Measurements from ENCODE around the gene CD83.

- TF ChIP-seq EZH2 (optimal IDR thresholded peaks at IDR 0.05; ENCODE audit: low read depth, low read length) (no peak), CTCF (IDR thresholded peaks at IDR 0.05; ENCODE audit: low read length) (no peak), EZH2phosphoT487 (IDR thresholded peaks at IDR 0.05; ENCODE audit: low read length) (no peak)
These were observed 25.7 kb downstream of the CD83 start for GRCh38 chr6:14143305-14143704.

Data from MM.1S (cell line).